ENCODE results near the gene UNC93A.
"Not testable (repeated sequence)": the region's sequence is repeated elsewhere in the genome, so short reads cannot be mapped to it uniquely, and the experiment has no call there.

UNC93A gene

DNA sequence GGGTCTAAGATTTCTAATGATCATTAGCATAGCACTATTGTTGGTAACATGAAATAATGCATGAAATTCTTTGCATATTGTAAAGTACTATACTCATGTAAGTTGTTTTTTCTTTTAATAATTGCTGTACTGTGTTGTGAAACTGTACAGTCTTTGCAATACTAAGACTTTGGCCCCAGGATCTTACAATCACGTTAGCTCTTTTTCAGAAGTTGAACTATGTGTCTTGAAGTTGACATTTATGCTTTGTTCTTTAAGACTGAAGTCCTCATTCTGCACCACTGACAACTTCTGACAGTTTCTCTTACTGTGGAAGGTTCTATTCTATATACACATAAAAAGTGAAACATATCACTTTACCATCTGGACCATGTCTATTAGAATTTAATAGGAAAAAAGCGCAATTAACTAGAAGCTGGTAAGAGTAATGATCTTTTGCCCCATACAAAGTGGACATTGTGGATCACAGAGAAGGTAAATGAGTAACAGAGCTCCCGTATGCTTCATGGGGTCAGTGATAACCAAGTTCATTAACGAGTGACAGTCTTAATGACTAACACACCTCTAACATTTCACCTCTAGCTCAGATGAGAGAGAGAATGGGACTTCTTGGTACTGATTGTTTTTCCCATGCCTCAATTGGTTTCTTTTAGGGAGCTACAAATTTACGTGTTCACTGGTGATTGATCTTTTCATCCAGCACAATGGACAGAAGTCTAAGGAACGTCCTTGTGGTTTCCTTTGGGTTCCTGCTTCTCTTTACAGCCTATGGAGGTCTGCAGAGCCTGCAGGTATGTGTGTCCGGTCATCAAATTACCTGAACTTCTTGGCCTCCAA is at the start of gene UNC93A:
TSS of gene UNC93A (plus strand) at position 530 of the 837 bp plus-strand sequence. CDS start at position 705, 175 bp downstream.
- in situ Hi-C loops (cut with HindIII; ENCODE audit: low pct_unique_long_range_greater_than_20kb, low sequenced_read_pairs), result no loop called here
- no peak for TF ChIP-seq JUND (IDR thresholded peaks at IDR 0.05; ENCODE audit: low read depth)
- DNase-seq (ENCODE audit: low read depth in 1 of 2, low spot score in 1 of 2), result no peak

GRCh38 chr6:167241321-167242134 is 49.6 kb upstream of the UNC93A start:
- DNase-seq (ENCODE audit: low read depth in 1 of 2, low spot score in 1 of 2); in situ Hi-C loops (cut with HindIII; ENCODE audit: low pct_unique_long_range_greater_than_20kb, low sequenced_read_pairs): not testable (repeated sequence)

- DNase-seq (ENCODE audit: low read depth in 1 of 2, low spot score in 1 of 2); in situ Hi-C loops (cut with HindIII; ENCODE audit: low pct_unique_long_range_greater_than_20kb, low sequenced_read_pairs): not testable (repeated sequence)
Measured at GRCh38 chr6:167242135-167242506, 49.0 kb upstream of the UNC93A start.

DNA sequence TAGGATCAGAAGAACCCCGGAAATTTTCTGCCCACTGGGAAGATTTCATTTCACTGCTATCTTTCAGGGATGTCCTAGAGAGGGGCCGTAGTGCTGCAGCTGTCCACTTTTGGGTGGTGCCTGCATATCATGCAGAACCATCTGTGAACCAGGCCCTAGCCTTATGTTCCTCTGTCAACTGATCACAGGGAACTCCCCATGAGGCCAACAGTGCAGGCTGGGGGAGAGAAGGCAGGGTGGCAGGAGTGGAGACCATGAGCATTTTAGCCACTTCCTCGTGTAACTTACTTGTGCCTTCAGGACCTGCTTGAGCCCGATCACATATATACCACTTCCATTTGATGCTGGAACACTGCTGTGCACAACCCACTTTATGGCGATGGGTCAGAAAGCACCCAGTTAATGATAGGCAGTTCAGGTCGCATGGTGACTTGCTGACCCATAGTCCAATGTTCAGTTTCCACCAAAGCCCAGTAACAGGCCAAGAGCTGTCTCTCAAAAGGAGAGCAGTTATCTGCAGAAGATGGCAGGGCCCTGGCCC is 48.5 kb upstream of the UNC93A start:
- in situ Hi-C loops (cut with HindIII; ENCODE audit: low pct_unique_long_range_greater_than_20kb, low sequenced_read_pairs); DNase-seq (ENCODE audit: low read depth in 1 of 2, low spot score in 1 of 2): not testable (repeated sequence)

DNA sequence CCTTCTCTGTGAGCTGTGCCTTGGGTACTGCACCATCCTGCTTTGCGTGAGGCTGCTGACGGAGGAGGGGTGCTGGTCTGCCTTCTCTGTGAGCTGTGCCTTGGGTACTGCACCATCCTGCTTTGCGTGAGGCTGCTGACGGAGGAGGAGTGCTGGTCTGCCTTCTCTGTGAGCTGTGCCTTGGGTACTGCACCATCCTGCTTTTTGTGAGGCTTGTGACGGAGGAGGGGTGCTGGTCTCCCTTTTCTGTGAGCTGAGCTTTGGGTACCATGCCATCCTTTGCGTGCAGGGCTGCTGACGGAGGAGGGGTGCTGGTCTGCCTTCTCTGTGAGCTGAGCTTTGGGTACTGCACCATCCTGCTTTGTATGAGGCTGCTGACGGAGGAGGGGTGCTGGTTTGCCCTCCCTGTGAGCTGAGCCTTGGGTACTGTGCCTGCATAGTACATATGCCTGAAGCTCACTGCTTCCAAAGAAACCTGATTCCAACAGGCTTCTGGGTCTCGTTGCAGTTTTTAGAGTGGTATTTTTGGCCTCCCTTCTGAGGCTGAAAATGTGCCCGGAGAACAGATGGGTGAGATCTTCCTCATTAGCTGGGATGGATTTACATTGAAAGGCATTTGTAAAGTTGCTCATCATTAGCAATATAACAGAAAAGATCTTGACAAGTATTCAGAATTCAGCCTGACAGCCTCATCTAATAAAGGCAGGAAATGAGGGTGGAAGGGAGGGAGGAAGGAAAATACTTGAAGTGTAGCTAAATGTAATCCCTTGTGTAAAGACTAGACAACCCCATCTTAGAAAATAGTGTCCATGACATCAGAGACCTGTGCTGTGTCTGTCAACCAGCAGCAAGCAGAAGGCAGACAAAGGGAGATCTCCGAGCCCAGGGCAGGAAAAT is 46.8 kb upstream of the UNC93A start:
- DNase-seq (ENCODE audit: low read depth in 1 of 2, low spot score in 1 of 2), result no peak
- in situ Hi-C loops (cut with HindIII; ENCODE audit: low pct_unique_long_range_greater_than_20kb, low sequenced_read_pairs), result no loop called here
- no peak for TF ChIP-seq JUND (IDR thresholded peaks at IDR 0.05; ENCODE audit: low read depth)

- in situ Hi-C loops (cut with HindIII; ENCODE audit: low pct_unique_long_range_greater_than_20kb, low sequenced_read_pairs), result no loop called here
- TF ChIP-seq JUND (IDR thresholded peaks at IDR 0.05; ENCODE audit: low read depth), result no peak
- DNase-seq (ENCODE audit: low read depth in 1 of 2, low spot score in 1 of 2), result no peak
Measured at GRCh38 chr6:167244991-167245390, 46.1 kb upstream of the UNC93A start.

GRCh38 chr6:167245591-167245990 is 45.5 kb upstream of the UNC93A start:
- in situ Hi-C loops (cut with HindIII; ENCODE audit: low pct_unique_long_range_greater_than_20kb, low sequenced_read_pairs), result no loop called here
- no peak for TF ChIP-seq JUND (IDR thresholded peaks at IDR 0.05; ENCODE audit: low read depth)
- no peak for DNase-seq (ENCODE audit: low read depth in 1 of 2, low spot score in 1 of 2)

DNA sequence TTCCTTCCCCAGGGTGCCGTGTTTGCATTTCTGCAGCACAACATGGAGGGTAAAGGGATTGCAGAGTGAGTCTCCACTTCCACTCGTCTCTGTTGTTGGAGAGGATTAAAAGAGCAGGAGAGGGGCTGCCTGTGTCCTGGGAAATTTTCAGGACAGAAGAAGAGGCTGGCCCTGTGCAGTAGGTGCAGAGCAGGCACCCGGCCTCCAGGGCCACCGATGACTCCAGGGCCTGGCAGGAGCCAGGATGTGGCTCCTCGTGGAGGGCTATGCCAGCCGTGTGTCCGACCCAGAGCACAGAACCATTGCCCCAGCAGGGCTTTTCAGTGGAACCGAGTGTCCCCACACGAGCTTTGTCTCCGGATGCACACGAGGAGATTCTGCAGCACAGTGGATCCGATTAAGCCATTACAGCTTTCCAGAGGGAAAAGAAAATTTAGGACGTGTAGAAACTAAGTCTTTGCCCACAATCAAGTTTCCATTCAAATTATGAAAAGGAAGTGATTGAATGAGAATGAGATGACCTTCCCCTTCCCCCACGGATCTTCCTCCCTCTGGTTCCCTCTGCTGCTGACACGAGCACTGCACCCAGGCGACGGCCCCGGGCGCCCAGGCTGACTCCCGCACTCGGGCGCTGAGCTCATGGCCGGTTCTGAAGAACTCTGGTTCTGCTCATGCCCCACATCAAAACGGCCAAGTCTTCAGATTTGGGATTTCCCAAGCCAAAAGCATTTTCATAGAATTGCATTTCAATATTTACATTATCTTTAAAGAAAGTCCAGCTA is 43.1 kb upstream of the UNC93A start:
- TF ChIP-seq JUND (IDR thresholded peaks at IDR 0.05; ENCODE audit: low read depth), result no peak
- in situ Hi-C loops (cut with HindIII; ENCODE audit: low pct_unique_long_range_greater_than_20kb, low sequenced_read_pairs), result no loop called here
- no peak for DNase-seq (ENCODE audit: low read depth in 1 of 2, low spot score in 1 of 2)

DNA sequence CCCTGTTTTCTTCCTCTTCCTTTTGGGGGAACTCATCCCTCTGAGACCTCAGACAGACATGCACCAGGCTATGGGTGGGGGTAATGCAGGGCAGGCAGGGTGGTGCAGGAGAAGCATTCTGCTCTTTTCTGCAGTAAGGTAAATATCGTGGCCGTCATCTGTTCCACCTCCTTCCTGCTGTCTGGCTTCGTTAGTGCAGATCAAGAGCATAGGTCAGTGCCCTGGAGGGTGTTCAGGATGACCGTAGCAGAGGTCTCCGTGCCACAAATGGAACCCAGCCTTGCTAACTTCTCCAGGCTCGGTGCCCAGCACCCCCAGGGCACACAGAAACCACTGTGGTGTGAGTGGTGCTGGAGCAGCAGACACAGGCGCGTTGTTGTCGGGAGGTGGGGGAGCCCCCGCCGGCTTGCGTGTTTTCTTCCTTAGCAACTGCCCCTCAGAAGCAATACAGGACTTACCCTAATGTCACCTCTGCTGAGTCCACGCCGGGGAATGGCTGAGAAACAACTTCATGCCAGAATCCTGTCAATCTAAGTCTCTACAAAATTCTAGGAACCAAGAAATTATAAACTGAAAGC is 42.1 kb upstream of the UNC93A start:
- DNase-seq (ENCODE audit: low read depth in 1 of 2, low spot score in 1 of 2); in situ Hi-C loops (cut with HindIII; ENCODE audit: low pct_unique_long_range_greater_than_20kb, low sequenced_read_pairs): not testable (repeated sequence)

- in situ Hi-C loops (cut with HindIII; ENCODE audit: low pct_unique_long_range_greater_than_20kb, low sequenced_read_pairs), result no loop called here
- no peak for TF ChIP-seq JUND (IDR thresholded peaks at IDR 0.05; ENCODE audit: low read depth)
- DNase-seq (ENCODE audit: low read depth in 1 of 2, low spot score in 1 of 2), result no peak
Measured at GRCh38 chr6:167252271-167252670, 38.8 kb upstream of the UNC93A start.

DNA sequence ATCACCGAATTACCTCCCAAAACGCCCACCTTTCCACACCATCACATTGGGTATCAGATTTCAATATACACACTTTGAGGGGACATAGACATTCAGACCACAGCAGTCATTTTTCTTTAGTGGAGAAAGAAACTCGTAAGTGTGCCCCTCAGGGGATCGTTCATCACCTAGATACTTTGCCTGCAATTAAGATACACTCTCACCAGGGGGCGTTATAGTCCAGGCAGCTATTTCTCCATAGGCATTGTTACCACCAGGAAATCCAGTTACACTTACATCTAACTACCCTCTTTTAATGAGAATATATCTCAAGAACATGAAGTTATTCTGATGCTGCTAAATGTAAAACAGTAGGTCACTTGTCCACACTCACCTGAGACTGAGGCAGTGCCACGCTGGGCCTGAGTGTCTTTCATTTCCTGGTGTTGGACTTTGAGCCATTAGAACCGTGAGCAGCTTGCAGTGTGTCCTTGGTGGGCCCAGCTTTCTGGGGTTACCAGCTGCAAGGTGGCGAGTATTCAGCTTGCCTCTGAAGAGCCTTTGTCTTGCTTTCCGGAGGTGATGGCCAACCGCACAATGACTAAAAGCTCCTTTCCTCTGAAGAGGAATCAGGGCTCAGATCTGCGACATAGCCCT is 35.1 kb upstream of the UNC93A start:
- in situ Hi-C loops (cut with HindIII; ENCODE audit: low pct_unique_long_range_greater_than_20kb, low sequenced_read_pairs), result no loop called here
- no peak for DNase-seq (ENCODE audit: low read depth in 1 of 2, low spot score in 1 of 2)
- TF ChIP-seq JUND (IDR thresholded peaks at IDR 0.05; ENCODE audit: low read depth), result no peak
